Mesenchymal stem cell (in vitro differentiated cells and primary cell): Measurements from ENCODE around the gene PDS5B.

ENCODE experiments used
- DNase-seq: peaks from one replicate; pipeline ENCODE4 v3.0.0-alpha.2; 2013
- H2AFZ ChIP-seq: one replicate; pipeline ENCODE4 v1.6.1; 2013; ENCODE audit warnings: low read depth, mild to moderate bottlenecking, control low read depth, inconsistent platforms, low read length, moderate library complexity
- H2AK5ac ChIP-seq: 2 replicates; pipeline ENCODE4 v1.6.1; 2013; ENCODE audit warnings: low read length, moderate library complexity, mild to moderate bottlenecking, inconsistent platforms; ENCODE audit not compliant: severe bottlenecking
- H2BK120ac ChIP-seq: one replicate; pipeline ENCODE4 v1.6.1; 2013; ENCODE audit warnings: low read depth, mild to moderate bottlenecking, inconsistent platforms, low read length, moderate library complexity
- H2BK12ac ChIP-seq, 2 experiments: one replicate each; pipeline ENCODE4 v1.6.1; 2013; ENCODE audit warnings: inconsistent platforms in 2 of 2, low read length in 2 of 2, mild to moderate bottlenecking in 2 of 2, moderate library complexity in 2 of 2, control low read depth in 1 of 2
- H2BK15ac ChIP-seq: one replicate; pipeline ENCODE4 v1.6.1; 2013; ENCODE audit warnings: mild to moderate bottlenecking, low read depth, inconsistent platforms; ENCODE audit not compliant: poor library complexity, severe bottlenecking
- H2BK5ac ChIP-seq: 2 replicates; pipeline ENCODE4 v1.6.1; 2013; ENCODE audit warnings: low read depth, mild to moderate bottlenecking, low read length, control low read depth, inconsistent platforms; ENCODE audit not compliant: poor library complexity, severe bottlenecking
- H3K14ac ChIP-seq, 2 experiments: one replicate each; pipeline ENCODE4 v1.6.1; 2013; ENCODE audit warnings: inconsistent platforms in 2 of 2, low read length in 2 of 2, control low read depth in 1 of 2, mild to moderate bottlenecking in 1 of 2, moderate library complexity in 1 of 2
- H3K18ac ChIP-seq, 2 experiments: one replicate each; pipeline ENCODE4 v1.6.1; 2013; ENCODE audit warnings: inconsistent platforms in 2 of 2, low read length in 2 of 2, control low read depth in 1 of 2, low read depth in 1 of 2, mild to moderate bottlenecking in 1 of 2
- H3K23ac ChIP-seq, 2 experiments: one replicate each; pipeline ENCODE4 v1.6.1; 2013; ENCODE audit warnings: inconsistent platforms in 2 of 2, low read length in 2 of 2, mild to moderate bottlenecking in 2 of 2, moderate library complexity in 2 of 2, control low read depth in 1 of 2
- H3K27ac ChIP-seq: 2 replicates; pipeline ENCODE4 v1.5.1; 2013; ENCODE audit warnings: mild to moderate bottlenecking, moderate library complexity, low read length, control low read depth, inconsistent platforms; ENCODE audit not compliant: poor library complexity, severe bottlenecking
- H3K27me3 ChIP-seq, 2 experiments: 2 replicates each; pipeline versions ENCODE4 v1.6.1 to v1.7.0; 2013; ENCODE audit warnings: low read length in 2 of 2, mild to moderate bottlenecking in 2 of 2, moderate library complexity in 2 of 2, control low read depth in 1 of 2, inconsistent platforms in 1 of 2; ENCODE audit not compliant: control insufficient read depth in 1 of 2, insufficient read depth in 1 of 2
- H3K36me3 ChIP-seq, 2 experiments: 2 replicates each; pipeline versions ENCODE4 v1.6.1 to v1.7.0; 2013; ENCODE audit warnings: low read length in 2 of 2, control low read depth in 1 of 2, inconsistent platforms in 1 of 2, low read depth in 1 of 2, mild to moderate bottlenecking in 1 of 2; ENCODE audit not compliant: insufficient read depth in 2 of 2, control insufficient read depth in 1 of 2
- H3K4ac ChIP-seq, 2 experiments: one replicate each; pipeline ENCODE4 v1.6.1; 2013; ENCODE audit warnings: inconsistent platforms in 2 of 2, low read length in 2 of 2, mild to moderate bottlenecking in 2 of 2, moderate library complexity in 2 of 2, control low read depth in 1 of 2, low read depth in 1 of 2
- H3K4me1 ChIP-seq: 2 replicates; pipeline ENCODE4 v1.6.1; 2013; ENCODE audit warnings: low read depth, low read length, control low read depth; ENCODE audit not compliant: control insufficient read depth, insufficient read depth
- H3K4me2 ChIP-seq: 2 replicates; pipeline ENCODE4 v1.6.1; 2013; ENCODE audit warnings: low read length, mild to moderate bottlenecking, inconsistent platforms; ENCODE audit not compliant: poor library complexity, severe bottlenecking
- H3K4me3 ChIP-seq, 2 experiments: 2 replicates each; pipeline versions ENCODE4 v1.5.1 to v1.7.0; 2013; ENCODE audit warnings: low read length in 2 of 2, mild to moderate bottlenecking in 2 of 2, control low read depth in 1 of 2, low read depth in 1 of 2; ENCODE audit not compliant: insufficient read depth in 1 of 2
- H3K79me1 ChIP-seq: replicated peaks from 2 replicates; pipeline ENCODE4 v1.6.1; 2013; ENCODE audit warnings: mild to moderate bottlenecking, control low read depth, low read length, inconsistent platforms; ENCODE audit not compliant: poor library complexity, severe bottlenecking
- H3K9ac ChIP-seq: 2 replicates; pipeline ENCODE4 v1.7.0; 2013; ENCODE audit warnings: mild to moderate bottlenecking, low read length, moderate library complexity
- H3K9me3 ChIP-seq: 2 replicates; pipeline ENCODE4 v1.7.0; 2013; ENCODE audit warnings: mild to moderate bottlenecking, low read length; ENCODE audit not compliant: control insufficient read depth
- H4K8ac ChIP-seq: one replicate; pipeline ENCODE4 v1.6.1; 2013; ENCODE audit warnings: inconsistent platforms, mild to moderate bottlenecking, low read length, moderate library complexity
- H4K91ac ChIP-seq: one replicate; pipeline ENCODE4 v1.6.1; 2013; ENCODE audit warnings: mild to moderate bottlenecking, low read length, inconsistent platforms
- WGBS: methylation state at CpG from one replicate; pipeline ENCODE4 v1.1.7; 2013; ENCODE audit warnings: mixed read lengths; 5-methylcytosine and 5-hydroxymethylcytosine counted together

The PDS5B gene

DNA sequence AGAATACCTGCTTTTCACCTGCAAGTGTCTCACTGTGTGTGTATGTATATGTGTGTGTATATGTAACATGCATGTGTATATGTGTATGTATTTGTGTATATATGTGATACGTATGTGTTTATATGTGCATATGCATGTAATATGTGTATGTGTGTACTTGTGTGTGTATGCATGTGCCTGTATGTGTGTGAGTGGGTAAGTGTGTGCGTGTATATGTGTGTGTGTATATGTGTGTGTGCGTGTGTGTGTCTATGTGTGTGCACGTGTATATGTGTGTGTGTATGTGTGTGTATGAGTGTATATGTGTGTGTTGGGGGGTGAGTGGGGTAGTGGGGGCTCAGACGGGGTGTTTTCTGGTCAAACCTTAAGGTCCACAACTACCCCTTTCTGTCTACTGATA lies 237.3 kb downstream of the PDS5B start:
- Histone ChIP-seq H3K4me1 (peaks cover 4% of the 10 kb centered on the region), H4K91ac (peak overlapping the region; percentile 67), H3K9ac (no peak overlapping the region), H2BK120ac (no peak overlapping the region), H3K4ac (no peak overlapping the region), H4K8ac (no peak overlapping the region), H3K27ac (no peak overlapping the region), H2BK12ac (peak overlapping the region in 1 of 2 experiments; percentile 21), H3K4me2 (no peak overlapping the region), H3K36me3 (no peaks in the 10 kb centered on the region), H3K23ac (no peak overlapping the region), H2AFZ (no peak overlapping the region), H3K4me3 (no peak overlapping the region), H2AK5ac (peak overlapping the region; percentile 81), H3K27me3 (no peaks in the 10 kb centered on the region), H3K14ac (no peak overlapping the region), H3K18ac (peak overlapping the region in 1 of 2 experiments; percentile 75), H2BK5ac (no peak overlapping the region), H2BK15ac (no peak overlapping the region), H3K79me1 (no peaks in the 10 kb centered on the region), H3K9me3 (no peaks in the 10 kb centered on the region)
- WGBS = over 99% methylated on average over 4 of the region's 5 CpGs
- DNase-seq = no peak

DNA sequence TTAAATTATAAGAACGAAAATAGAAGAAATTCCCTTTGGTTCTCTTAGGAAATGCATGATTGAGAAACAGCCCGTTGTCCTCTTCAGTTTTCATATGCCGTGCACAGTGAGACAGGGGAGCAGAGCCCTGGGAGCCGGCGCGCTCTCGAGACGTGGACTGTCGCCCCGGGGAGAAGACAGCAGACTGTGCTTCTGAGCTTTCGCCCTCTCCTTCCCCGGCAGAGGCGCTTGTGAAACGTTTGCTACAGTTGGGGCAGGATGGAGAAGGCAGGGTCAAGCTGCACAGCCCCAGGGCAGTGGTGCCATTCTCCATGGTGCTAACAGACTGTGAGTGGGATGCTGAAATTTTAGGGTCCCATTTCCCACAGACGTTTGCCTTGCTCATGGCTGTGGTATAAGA lies 237.8 kb downstream of the PDS5B start:
- H4K8ac ChIP-seq = peak overlapping the region; percentile 85
- peak overlapping the region; percentile 90 for H2BK15ac ChIP-seq
- H2BK120ac ChIP-seq = peak overlapping the region; percentile 42
- peak overlapping the region; percentile 39 for H2BK5ac ChIP-seq
- DNase-seq = peak; percentile 25
- H3K27me3 ChIP-seq = no peaks in the 10 kb centered on the region
- peak overlapping the region in 1 of 2 experiments; percentile 23 for H3K14ac ChIP-seq
- H3K18ac ChIP-seq = peak overlapping the region in 1 of 2 experiments; percentile 80
- H3K4me3 ChIP-seq = no peak overlapping the region
- peak overlapping the region; percentile 89 for H4K91ac ChIP-seq
- no peaks in the 10 kb centered on the region for H3K36me3 ChIP-seq
- H3K4ac ChIP-seq = peak overlapping the region in 1 of 2 experiments; percentile 85
- H2AK5ac ChIP-seq = peak overlapping the region; percentile 84
- H2AFZ ChIP-seq = no peak overlapping the region
- H3K9ac ChIP-seq = no peak overlapping the region
- no peak overlapping the region for H3K4me2 ChIP-seq
- no peaks in the 10 kb centered on the region for H3K79me1 ChIP-seq
- 85% methylated on average over 15 of the region's 15 CpGs for WGBS
- no peak overlapping the region for H3K23ac ChIP-seq
- peak overlapping the region; percentile 57 to 66 for H2BK12ac ChIP-seq
- H3K27ac ChIP-seq = peak overlapping the region; percentile 88
- no peaks in the 10 kb centered on the region for H3K9me3 ChIP-seq
- H3K4me1 ChIP-seq = peaks cover 5% of the 10 kb centered on the region

DNA sequence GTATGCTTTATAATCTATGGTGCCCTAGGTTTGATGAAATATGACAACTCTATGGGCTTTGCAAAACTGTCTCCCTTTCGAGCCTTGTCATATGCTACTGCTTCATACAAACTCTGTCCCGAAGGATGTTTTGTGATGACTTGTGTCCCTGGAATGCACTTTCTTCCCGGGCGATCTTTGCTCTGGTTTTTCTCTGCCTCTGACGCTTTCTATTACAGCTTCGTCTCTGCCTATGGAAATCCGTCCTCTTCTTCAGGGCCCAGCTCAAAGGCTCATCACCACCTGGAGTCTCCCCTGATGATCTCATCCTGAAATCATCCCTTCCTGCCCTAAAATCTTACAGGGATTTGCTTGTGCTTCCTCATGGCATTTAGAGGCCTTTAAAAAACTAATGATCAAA lies 238.4 kb downstream of the PDS5B start:
- Histone ChIP-seq H3K27ac (peak overlapping the region; percentile 88), H3K9ac (peak overlapping the region; percentile 33), H3K4me2 (no peak overlapping the region), H3K27me3 (no peaks in the 10 kb centered on the region), H3K9me3 (no peaks in the 10 kb centered on the region), H2BK120ac (no peak overlapping the region), H2BK12ac (no peak overlapping the region), H4K8ac (no peak overlapping the region), H4K91ac (no peak overlapping the region), H3K4ac (no peak overlapping the region), H3K14ac (no peak overlapping the region), H2AFZ (no peak overlapping the region), H3K23ac (no peak overlapping the region), H3K79me1 (no peaks in the 10 kb centered on the region), H3K4me1 (peaks cover 7% of the 10 kb centered on the region), H2BK15ac (no peak overlapping the region), H2BK5ac (peak overlapping the region; percentile 12), H3K4me3 (no peak overlapping the region), H2AK5ac (no peak overlapping the region), H3K36me3 (no peaks in the 10 kb centered on the region), H3K18ac (no peak overlapping the region)
- DNase-seq = peak; percentile 95
- WGBS = under 1% methylated on average over 7 of the region's 7 CpGs

DNA sequence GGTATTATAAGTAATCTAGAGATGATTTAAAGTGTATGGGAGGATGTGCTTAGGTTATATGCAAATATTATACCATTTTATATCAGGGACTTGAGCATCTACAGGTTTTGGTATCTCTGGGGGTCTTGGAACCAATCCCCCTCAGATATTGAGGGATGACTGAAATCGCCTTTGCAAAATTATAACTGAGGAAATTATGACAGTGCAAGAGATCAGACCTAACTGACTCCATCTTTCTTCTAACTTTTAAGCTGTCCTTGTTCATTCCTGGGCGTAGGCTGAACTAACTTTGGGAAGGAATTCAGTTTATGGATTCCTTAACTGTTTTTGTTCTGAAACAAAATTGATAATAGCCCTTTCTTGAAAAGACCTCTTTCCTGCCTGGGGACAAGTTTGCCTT lies 239.2 kb downstream of the PDS5B start:
- Histone ChIP-seq H3K18ac (no peak overlapping the region), H4K91ac (no peak overlapping the region), H3K27ac (peak overlapping the region; percentile 55), H2BK5ac (peak overlapping the region; percentile 48), H3K4ac (no peak overlapping the region), H2BK120ac (no peak overlapping the region), H2BK15ac (no peak overlapping the region), H2BK12ac (no peak overlapping the region), H3K27me3 (no peaks in the 10 kb centered on the region), H3K4me2 (no peak overlapping the region), H3K9me3 (no peaks in the 10 kb centered on the region), H3K36me3 (no peaks in the 10 kb centered on the region), H2AK5ac (peak overlapping the region; percentile 84), H3K14ac (no peak overlapping the region), H2AFZ (no peak overlapping the region), H3K9ac (no peak overlapping the region), H3K4me3 (no peak overlapping the region), H3K4me1 (peaks cover 12% of the 10 kb centered on the region), H4K8ac (no peak overlapping the region), H3K23ac (no peak overlapping the region), H3K79me1 (no peaks in the 10 kb centered on the region)
- DNase-seq = no peak
- 100% methylated on average over 2 of the region's 2 CpGs for WGBS
